Astrocyte (in vitro differentiated cells and primary cell): Measurements from ENCODE around the gene PRKCH.

ENCODE experiments used
- CTCF ChIP-seq: IDR thresholded peaks from 2 replicates; pipeline ENCODE4 v1.5.1; 2011; ENCODE audit warnings: low read depth, mild to moderate bottlenecking, inconsistent platforms, low read length, moderate library complexity; ENCODE audit not compliant: insufficient read depth
- EZH2 ChIP-seq: IDR thresholded peaks from 2 replicates; pipeline ENCODE4 v1.6.1; 2012; ENCODE audit warnings: mild to moderate bottlenecking, low read length, inconsistent platforms; ENCODE audit not compliant: insufficient read depth

GRCh38 chr14:61501714-61502458, 180.5 kb downstream of the PRKCH start:
- no peak for TF ChIP-seq CTCF
- no peak for TF ChIP-seq EZH2
